Stomach smooth muscle (tissue), 2 donors: Measurements from ENCODE around the gene PHKA1.
"Not testable (repeated sequence)": the region's sequence is repeated elsewhere in the genome, so short reads cannot be mapped to it uniquely, and the experiment has no call there.

Experiments
- H3K27ac ChIP-seq: one replicate; pipeline ENCODE4 v1.7.0; 2013; ENCODE audit warnings: mild to moderate bottlenecking, low read length, inconsistent platforms
- H3K27me3 ChIP-seq, 2 donors: one replicate each; pipeline ENCODE4 v1.7.0; 2013; ENCODE audit warnings: low read length in 2 of 2; ENCODE audit not compliant: insufficient read depth in 2 of 2, control insufficient read depth in 1 of 2
- H3K36me3 ChIP-seq, 2 donors: one replicate each; pipeline ENCODE4 v1.7.0; 2013; ENCODE audit warnings: low read length in 2 of 2; ENCODE audit not compliant: control insufficient read depth in 2 of 2, insufficient read depth in 2 of 2
- H3K4me1 ChIP-seq: one replicate; pipeline ENCODE4 v1.7.0; 2013; ENCODE audit warnings: low read length; ENCODE audit not compliant: control insufficient read depth, insufficient read depth
- H3K4me3 ChIP-seq, 2 donors: one replicate each; pipeline ENCODE4 v1.7.0; 2013; ENCODE audit warnings: low read length in 2 of 2
- H3K9ac ChIP-seq, 2 donors: one replicate each; pipeline ENCODE4 v1.7.0; 2013; ENCODE audit warnings: low read length in 2 of 2, mild to moderate bottlenecking in 1 of 2
- H3K9me3 ChIP-seq, 2 donors: one replicate each; pipeline ENCODE4 v1.7.0; 2013; ENCODE audit warnings: low read length in 2 of 2; ENCODE audit not compliant: control insufficient read depth in 2 of 2
- donor health status: healthy.
- donor health status: Pancreatic carcinoma.

Gene PHKA1

GRCh38 chrX:72712094-72712755 lies 1.9 kb downstream of the PHKA1 start:
- H3K36me3 ChIP-seq = no peaks in the 10 kb centered on the region
- no peak overlapping the region for H3K9ac ChIP-seq
- no peaks in the 10 kb centered on the region for H3K4me1 ChIP-seq
- no peaks in the 10 kb centered on the region for H3K27me3 ChIP-seq
- H3K4me3 ChIP-seq = no peak overlapping the region
- H3K9me3 ChIP-seq = no peaks in the 10 kb centered on the region
- peak overlapping the region; percentile 55 for H3K27ac ChIP-seq

GRCh38 chrX:72705814-72706213 lies 8.3 kb downstream of the PHKA1 start:
- no peaks in the 10 kb centered on the region for H3K27me3 ChIP-seq
- H3K27ac ChIP-seq = no peak overlapping the region
- no peaks in the 10 kb centered on the region for H3K36me3 ChIP-seq
- no peaks in the 10 kb centered on the region for H3K9me3 ChIP-seq
- H3K4me1 ChIP-seq = no peaks in the 10 kb centered on the region
- no peak overlapping the region for H3K4me3 ChIP-seq
- no peak overlapping the region for H3K9ac ChIP-seq

GRCh38 chrX:72705111-72705510 lies 9.0 kb downstream of the PHKA1 start:
- Histone ChIP-seq H3K9me3 (no peaks in the 10 kb centered on the region), H3K9ac (no peak overlapping the region), H3K27me3 (no peaks in the 10 kb centered on the region), H3K4me1 (no peaks in the 10 kb centered on the region), H3K36me3 (no peaks in the 10 kb centered on the region), H3K27ac (no peak overlapping the region), H3K4me3 (no peak overlapping the region)

GRCh38 chrX:72694170-72694569 lies 19.9 kb downstream of the PHKA1 start:
- no peaks in the 10 kb centered on the region for H3K4me1 ChIP-seq
- peaks cover 0 to 2% of the 10 kb centered on the region in 2 donors for H3K27me3 ChIP-seq
- no peak overlapping the region for H3K9ac ChIP-seq
- no peak overlapping the region for H3K27ac ChIP-seq
- H3K36me3 ChIP-seq = no peaks in the 10 kb centered on the region
- no peak overlapping the region for H3K4me3 ChIP-seq
- no peaks in the 10 kb centered on the region for H3K9me3 ChIP-seq

- no peaks in the 10 kb centered on the region for H3K9me3 ChIP-seq
- H3K4me3 ChIP-seq = no peak overlapping the region
- no peak overlapping the region for H3K27ac ChIP-seq
- peaks cover 0 to 2% of the 10 kb centered on the region in 2 donors for H3K27me3 ChIP-seq
- no peak overlapping the region for H3K9ac ChIP-seq
- H3K36me3 ChIP-seq = no peaks in the 10 kb centered on the region
- H3K4me1 ChIP-seq = no peaks in the 10 kb centered on the region
Measured at GRCh38 chrX:72693477-72693876, 20.6 kb downstream of the PHKA1 start.

- Histone ChIP-seq H3K27me3 (no peaks in the 10 kb centered on the region), H3K4me3 (no peak overlapping the region), H3K9me3 (no peaks in the 10 kb centered on the region), H3K36me3 (no peaks in the 10 kb centered on the region), H3K27ac (no peak overlapping the region), H3K4me1 (no peaks in the 10 kb centered on the region), H3K9ac (no peak overlapping the region)
Measured at GRCh38 chrX:72687396-72687795, 26.7 kb downstream of the PHKA1 start.

GRCh38 chrX:72685810-72686456 lies 28.2 kb downstream of the PHKA1 start:
- H3K4me1 ChIP-seq = no peaks in the 10 kb centered on the region

GRCh38 chrX:72685018-72685417 lies 29.1 kb downstream of the PHKA1 start:
- Histone ChIP-seq H3K27ac (no peak overlapping the region), H3K9me3 (no peaks in the 10 kb centered on the region), H3K9ac (no peak overlapping the region)

More at GRCh38 chrX:72685810-72686456, 28.2 kb downstream of the PHKA1 start:
- Histone ChIP-seq H3K27me3 (no peaks in the 10 kb centered on the region), H3K9me3 (no peaks in the 10 kb centered on the region), H3K4me3 (no peak overlapping the region), H3K9ac (no peak overlapping the region), H3K27ac (no peak overlapping the region), H3K36me3 (no peaks in the 10 kb centered on the region)

GRCh38 chrX:72683631-72684030 lies 30.5 kb downstream of the PHKA1 start:
- no peaks in the 10 kb centered on the region for H3K36me3 ChIP-seq
- H3K9ac ChIP-seq = no peak overlapping the region
- H3K27ac ChIP-seq = no peak overlapping the region
- H3K27me3 ChIP-seq = no peaks in the 10 kb centered on the region
- H3K9me3 ChIP-seq = no peaks in the 10 kb centered on the region
- H3K4me3 ChIP-seq = no peak overlapping the region
- H3K4me1 ChIP-seq = no peaks in the 10 kb centered on the region

More at GRCh38 chrX:72685018-72685417, 29.1 kb downstream of the PHKA1 start:
- Histone ChIP-seq H3K4me1 (no peaks in the 10 kb centered on the region), H3K36me3 (no peaks in the 10 kb centered on the region), H3K4me3 (no peak overlapping the region), H3K27me3 (no peaks in the 10 kb centered on the region)

- Histone ChIP-seq H3K9me3 (no peaks in the 10 kb centered on the region), H3K27me3 (no peaks in the 10 kb centered on the region), H3K27ac (no peak overlapping the region), H3K9ac (no peak overlapping the region), H3K4me3 (no peak overlapping the region), H3K4me1 (no peaks in the 10 kb centered on the region), H3K36me3 (no peaks in the 10 kb centered on the region)
Measured at GRCh38 chrX:72676465-72676864, 37.6 kb downstream of the PHKA1 start.

GRCh38 chrX:72673951-72674350 lies 40.2 kb downstream of the PHKA1 start:
- H3K27ac ChIP-seq, H3K4me3 ChIP-seq, H3K27me3 ChIP-seq, H3K9me3 ChIP-seq, H3K36me3 ChIP-seq, H3K4me1 ChIP-seq, H3K9ac ChIP-seq: not testable (repeated sequence)
